DND-41 (cell line): ENCODE results near the gene MAP3K8.

Experiments used
- ATAC-seq: fragments of 200-7000 bp; cut with Tn5 transposase; 3 replicates; pipeline ENCODE4 v1.9.1; 2021; ENCODE audit warnings: low read depth; ENCODE audit not compliant: insufficient read depth
- DNase-seq: peaks from one replicate; pipeline ENCODE4 v3.0.0-alpha.2; 2020
- H2AFZ ChIP-seq: 2 replicates; pipeline ENCODE4 v1.6.0; 2012; ENCODE audit warnings: low read depth, low read length
- H3K27ac ChIP-seq: 2 replicates; pipeline ENCODE4 v1.5.1; 2012; ENCODE audit warnings: low read length, inconsistent platforms
- H3K27me3 ChIP-seq: fragments of 200-600 bp; sonication (generic); 2 replicates; pipeline ENCODE4 v1.6.0; 2012; ENCODE audit warnings: low read length, mild to moderate bottlenecking, inconsistent platforms; ENCODE audit not compliant: insufficient read depth, poor library complexity
- H3K36me3 ChIP-seq: 2 replicates; pipeline ENCODE4 v1.5.1; 2012; ENCODE audit warnings: low read length, inconsistent platforms; ENCODE audit not compliant: insufficient read depth
- H3K4me1 ChIP-seq: 2 replicates; pipeline ENCODE4 v1.5.1; 2012; ENCODE audit warnings: mild to moderate bottlenecking, low read length; ENCODE audit not compliant: insufficient read depth
- H3K4me2 ChIP-seq: 2 replicates; pipeline ENCODE4 v1.6.0; 2012; ENCODE audit warnings: mild to moderate bottlenecking, moderate library complexity, low read length, inconsistent platforms; ENCODE audit not compliant: insufficient read depth
- H3K4me3 ChIP-seq, 2 experiments: fragments of 200-600 bp in 1 of 2; shearing (Covaris generic) in 1 of 2; 2 replicates each; pipeline ENCODE4 v1.5.1; 2012 to 2016; ENCODE audit warnings: inconsistent platforms in 2 of 2, low read length in 2 of 2, mild to moderate bottlenecking in 2 of 2, low read depth in 1 of 2, moderate library complexity in 1 of 2
- H3K79me2 ChIP-seq: 2 replicates; pipeline ENCODE4 v1.6.0; 2012; ENCODE audit warnings: low read length, inconsistent platforms; ENCODE audit not compliant: insufficient read depth
- H3K9ac ChIP-seq: 2 replicates; pipeline ENCODE4 v1.6.0; 2012; ENCODE audit warnings: low read depth, mild to moderate bottlenecking, inconsistent platforms, low read length, moderate library complexity
- H3K9me3 ChIP-seq: 2 replicates; pipeline ENCODE4 v1.5.1; 2012; ENCODE audit warnings: low read length, moderate library complexity, mild to moderate bottlenecking, inconsistent platforms; ENCODE audit not compliant: insufficient read depth, severe bottlenecking
- H4K20me1 ChIP-seq: 2 replicates; pipeline ENCODE4 v1.6.0; 2012; ENCODE audit warnings: low read length; ENCODE audit not compliant: insufficient read depth
- EZH2 ChIP-seq: IDR thresholded peaks from 3 replicates; pipeline ENCODE4 v1.6.1; 2012; ENCODE audit warnings: borderline replicate concordance, low read depth, mild to moderate bottlenecking, moderate library complexity, low read length, inconsistent platforms; ENCODE audit not compliant: severe bottlenecking
- TF ChIP-seq, protein P1 (sequence below): IDR thresholded peaks from 2 replicates; pipeline ENCODE4 v1.5.1; 2012; ENCODE audit warnings: borderline replicate concordance, low read length, moderate library complexity, mild to moderate bottlenecking; ENCODE audit not compliant: poor library complexity, severe bottlenecking; ENCODE audit errors: extremely low read depth

Gene MAP3K8

GRCh38 chr10:30494558-30494957 lies 60.6 kb downstream of the MAP3K8 start:
- H3K4me3 ChIP-seq, result no peak overlapping the region
- ATAC-seq, result no peak
- DNase-seq, result no peak
- no peaks in the 10 kb centered on the region for H3K9me3 ChIP-seq
- H3K9ac ChIP-seq, result no peak overlapping the region
- peaks cover under 1% of the 10 kb centered on the region for H3K27me3 ChIP-seq
- no peaks in the 10 kb centered on the region for H3K36me3 ChIP-seq
- H3K27ac ChIP-seq, result peak overlapping the region; percentile 36; the same call in 1 of the 2 replicates
- no peaks in the 10 kb centered on the region for H4K20me1 ChIP-seq
- H3K79me2 ChIP-seq, result no peaks in the 10 kb centered on the region
- peaks cover 30% of the 10 kb centered on the region for H3K4me1 ChIP-seq
- H3K4me2 ChIP-seq, result no peak overlapping the region
- peak overlapping the region; percentile 41; the same call in 1 of the 2 replicates for H2AFZ ChIP-seq
- TF ChIP-seq EZH2, result no peak
- TF ChIP-seq, protein P1, sequence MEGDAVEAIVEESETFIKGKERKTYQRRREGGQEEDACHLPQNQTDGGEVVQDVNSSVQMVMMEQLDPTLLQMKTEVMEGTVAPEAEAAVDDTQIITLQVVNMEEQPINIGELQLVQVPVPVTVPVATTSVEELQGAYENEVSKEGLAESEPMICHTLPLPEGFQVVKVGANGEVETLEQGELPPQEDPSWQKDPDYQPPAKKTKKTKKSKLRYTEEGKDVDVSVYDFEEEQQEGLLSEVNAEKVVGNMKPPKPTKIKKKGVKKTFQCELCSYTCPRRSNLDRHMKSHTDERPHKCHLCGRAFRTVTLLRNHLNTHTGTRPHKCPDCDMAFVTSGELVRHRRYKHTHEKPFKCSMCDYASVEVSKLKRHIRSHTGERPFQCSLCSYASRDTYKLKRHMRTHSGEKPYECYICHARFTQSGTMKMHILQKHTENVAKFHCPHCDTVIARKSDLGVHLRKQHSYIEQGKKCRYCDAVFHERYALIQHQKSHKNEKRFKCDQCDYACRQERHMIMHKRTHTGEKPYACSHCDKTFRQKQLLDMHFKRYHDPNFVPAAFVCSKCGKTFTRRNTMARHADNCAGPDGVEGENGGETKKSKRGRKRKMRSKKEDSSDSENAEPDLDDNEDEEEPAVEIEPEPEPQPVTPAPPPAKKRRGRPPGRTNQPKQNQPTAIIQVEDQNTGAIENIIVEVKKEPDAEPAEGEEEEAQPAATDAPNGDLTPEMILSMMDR, result no peak

GRCh38 chr10:30495687-30496086 lies 61.7 kb downstream of the MAP3K8 start:
- H3K9me3 ChIP-seq, result no peaks in the 10 kb centered on the region
- H3K79me2 ChIP-seq, result no peaks in the 10 kb centered on the region
- no peak overlapping the region for H2AFZ ChIP-seq
- no peak overlapping the region for H3K9ac ChIP-seq
- peaks cover 30% of the 10 kb centered on the region for H3K4me1 ChIP-seq
- no peaks in the 10 kb centered on the region for H4K20me1 ChIP-seq
- no peak overlapping the region for H3K4me2 ChIP-seq
- H3K36me3 ChIP-seq, result no peaks in the 10 kb centered on the region
- H3K27ac ChIP-seq, result no peak overlapping the region
- TF ChIP-seq EZH2, result no peak
- TF ChIP-seq, protein P1, result no peak
- ATAC-seq (no peak), DNase-seq (no peak)
- H3K4me3 ChIP-seq, result no peak overlapping the region
- no peaks in the 10 kb centered on the region for H3K27me3 ChIP-seq

DNA sequence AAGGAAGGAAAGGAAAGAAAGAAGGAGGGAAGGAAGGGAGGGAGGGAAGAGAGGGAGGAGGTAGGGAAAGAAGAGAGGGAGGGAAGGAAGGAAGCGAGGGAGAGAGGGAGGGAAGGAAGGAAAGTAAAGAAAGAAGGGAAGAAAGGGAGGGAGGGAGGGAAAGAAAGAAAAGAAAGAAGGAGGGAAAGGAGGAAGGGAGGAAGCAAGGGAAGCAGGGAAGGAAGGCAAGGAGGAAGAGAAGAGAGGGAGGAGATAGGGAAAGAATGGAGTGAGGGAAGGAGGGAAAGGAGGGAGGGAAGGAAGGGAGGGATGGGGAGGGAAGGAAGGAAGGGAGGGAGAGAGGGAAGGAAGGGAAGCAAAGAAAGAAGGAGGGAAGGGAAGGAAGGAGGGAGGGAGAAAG lies 65.8 kb downstream of the MAP3K8 start:
- H3K79me2 ChIP-seq, result no peaks in the 10 kb centered on the region
- no peak for ATAC-seq
- no peaks in the 10 kb centered on the region for H3K9me3 ChIP-seq
- DNase-seq, result no peak
- peaks cover 44% of the 10 kb centered on the region for H3K4me1 ChIP-seq
- no peak overlapping the region for H2AFZ ChIP-seq
- H3K4me3 ChIP-seq, result no peak overlapping the region
- no peak overlapping the region for H3K27ac ChIP-seq
- no peak overlapping the region for H3K4me2 ChIP-seq
- no peak overlapping the region for H3K9ac ChIP-seq
- no peaks in the 10 kb centered on the region for H3K27me3 ChIP-seq
- no peaks in the 10 kb centered on the region for H4K20me1 ChIP-seq
- H3K36me3 ChIP-seq, result no peaks in the 10 kb centered on the region
- TF ChIP-seq, protein P1, result no peak
- TF ChIP-seq EZH2, result no peak

DNA sequence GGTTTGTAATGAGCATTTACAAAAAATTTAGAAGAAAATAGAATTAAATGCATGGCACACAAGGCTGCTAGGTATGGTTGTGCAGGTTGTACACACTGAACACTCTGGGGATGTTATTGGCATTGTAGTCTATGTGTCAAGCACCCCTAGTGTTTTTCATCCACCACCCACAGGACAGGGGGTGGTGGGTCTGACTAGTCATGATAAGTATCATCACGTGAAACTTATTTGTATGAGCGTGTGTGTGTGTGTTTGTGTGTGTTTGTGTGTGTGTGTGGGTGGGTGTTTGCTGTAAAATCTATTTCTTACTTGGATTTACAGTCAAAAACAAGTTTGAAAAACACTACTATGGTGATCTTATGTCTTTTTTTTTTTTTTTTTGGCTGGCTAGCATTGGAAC lies 66.5 kb downstream of the MAP3K8 start:
- no peak overlapping the region for H3K27ac ChIP-seq
- ATAC-seq (no peak), DNase-seq (no peak)
- no peaks in the 10 kb centered on the region for H3K9me3 ChIP-seq
- H3K4me2 ChIP-seq, result no peak overlapping the region
- no peaks in the 10 kb centered on the region for H3K27me3 ChIP-seq
- H2AFZ ChIP-seq, result no peak overlapping the region
- H3K9ac ChIP-seq, result no peak overlapping the region
- H3K36me3 ChIP-seq, result no peaks in the 10 kb centered on the region
- no peak for TF ChIP-seq EZH2
- TF ChIP-seq, protein P1, result no peak
- peaks cover 42% of the 10 kb centered on the region for H3K4me1 ChIP-seq
- no peak overlapping the region for H3K4me3 ChIP-seq
- H3K79me2 ChIP-seq, result no peaks in the 10 kb centered on the region
- H4K20me1 ChIP-seq, result no peaks in the 10 kb centered on the region
